ENCODE results near the gene GMFB. TPM values are rescaled to one million over a fixed set of nuclear protein-coding genes. Genes with fewer than 3 reads are reported as not detected.
A peak's percentile ranks its signal among the peaks of the same experiment; 100 is the strongest.

Gene GMFB
- total and polyA plus RNA-seq, 10 of the 15 experiments (the other 5 are each of a cell fraction or from before 2014, with no cell fraction given), result 29.3 to 71.0 (median 50.8) TPM

DNA sequence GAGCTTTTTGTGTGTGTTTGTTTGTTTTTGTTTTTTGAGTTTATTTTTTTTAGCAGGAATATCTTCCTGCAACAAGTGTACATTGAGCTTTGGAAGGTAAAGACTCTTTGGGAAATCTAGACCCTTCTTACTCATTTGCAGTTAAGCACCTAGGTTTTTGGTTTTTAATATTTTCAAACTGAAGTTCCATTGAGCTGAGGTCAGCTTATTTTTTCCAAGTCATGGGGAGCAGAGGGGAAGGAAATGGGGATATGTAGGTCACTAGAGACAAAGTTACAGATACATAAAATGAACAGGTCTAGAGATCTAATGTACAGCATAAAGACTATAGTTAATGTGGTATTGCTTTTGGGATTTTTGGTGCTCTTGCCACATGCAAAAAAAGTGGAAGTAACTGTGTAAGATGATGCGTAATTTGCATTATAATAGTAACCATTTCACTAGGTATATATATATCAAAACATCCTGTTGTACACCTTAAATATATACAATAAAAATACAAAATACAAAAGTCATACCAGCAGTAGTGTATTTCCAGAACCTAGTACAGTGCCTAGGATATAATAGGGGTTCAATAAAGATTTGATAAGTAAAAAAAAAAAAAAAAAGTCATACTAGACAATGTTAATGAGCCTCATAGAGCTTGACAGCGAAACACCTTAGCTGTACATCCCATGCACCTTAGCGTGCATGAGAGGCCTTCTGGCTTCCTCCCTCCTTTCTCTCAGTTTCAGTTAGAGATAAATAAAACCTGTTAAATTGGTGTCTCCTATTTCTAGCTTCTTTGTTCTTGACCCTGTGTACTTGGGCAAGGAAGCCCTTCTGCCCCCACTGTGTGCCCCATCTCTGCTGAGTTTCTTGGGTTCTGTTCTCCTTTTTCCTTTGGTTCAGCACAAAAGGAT lies 43.6 kb upstream of the GMFB start (continued):
- TF ChIP-seq ATF2 (IDR thresholded peaks at IDR 0.05; ENCODE audit: low read length) (peak; percentile 53; the same call in 1 of the 2 replicates), RFX5 (IDR thresholded peaks at IDR 0.05; ENCODE audit: low read depth, low read length) (no peak), NBN (IDR thresholded peaks at IDR 0.05) (0 out of 2 replicates have a peak, but pooled peaks have one; percentile 21), PBX3 (IDR thresholded peaks at IDR 0.05; ENCODE audit: insufficient replicate concordance, low read depth, low read length) (no peak), CREM (IDR thresholded peaks at IDR 0.05; ENCODE audit: low read depth) (peak; percentile 47; the same call in 1 of the 2 replicates), SMARCA5 (IDR thresholded peaks at IDR 0.05) (no peak), IRF4 (IDR thresholded peaks at IDR 0.05; ENCODE audit: low read depth, low read length) (peak; percentile 55; the same call in 1 of the 2 replicates), BCL11A (IDR thresholded peaks at IDR 0.05; ENCODE audit: low read depth, low read length) (peak; percentile 60), POU2F2 (IDR thresholded peaks at IDR 0.05; ENCODE audit: borderline replicate concordance, low read depth, low read length) (0 out of 3 replicates have a peak, but pooled peaks have one; percentile 19), TARDBP (IDR thresholded peaks at IDR 0.05; ENCODE audit: borderline replicate concordance) (no peak), PAX8 (IDR thresholded peaks at IDR 0.05) (no peak), E2F8 (IDR thresholded peaks at IDR 0.05; ENCODE audit: low read depth, partially characterized antibody) (no peak), PAX5 (IDR thresholded peaks at IDR 0.05; ENCODE audit: borderline replicate concordance, low read depth, low read length) (no peak), KDM1A (IDR thresholded peaks at IDR 0.05; ENCODE audit: borderline replicate concordance) (no peak), KAT2A (conservative IDR thresholded peaks at IDR 0.05; ENCODE audit: control insufficient read depth, low read depth, low read length) (no peak), CBX5 (IDR thresholded peaks at IDR 0.05; ENCODE audit: low read depth) (no peak), ZNF592 (IDR thresholded peaks at IDR 0.05) (no peak), SMC3 (IDR thresholded peaks at IDR 0.05; ENCODE audit: borderline replicate concordance, low read length) (no peak), IKZF1 (conservative IDR thresholded peaks at IDR 0.05) (0 out of 2 replicates have a peak, but pooled peaks have one; percentile 31), CBX3 (IDR thresholded peaks at IDR 0.05; ENCODE audit: borderline replicate concordance, low read depth) (no peak), IKZF2 (IDR thresholded peaks at IDR 0.05) (peak in 1 of 2 experiments; percentile 60; a peak in 2 of 4 replicates)
